ENCODE measurements around the gene SHISAL2A. TPM values are rescaled to one million over a fixed set of nuclear protein-coding genes. Genes with fewer than 3 reads are reported as not detected.

Gene SHISAL2A
- total RNA-seq, 1 donor from 2014 or later: 0.65 TPM

DNA sequence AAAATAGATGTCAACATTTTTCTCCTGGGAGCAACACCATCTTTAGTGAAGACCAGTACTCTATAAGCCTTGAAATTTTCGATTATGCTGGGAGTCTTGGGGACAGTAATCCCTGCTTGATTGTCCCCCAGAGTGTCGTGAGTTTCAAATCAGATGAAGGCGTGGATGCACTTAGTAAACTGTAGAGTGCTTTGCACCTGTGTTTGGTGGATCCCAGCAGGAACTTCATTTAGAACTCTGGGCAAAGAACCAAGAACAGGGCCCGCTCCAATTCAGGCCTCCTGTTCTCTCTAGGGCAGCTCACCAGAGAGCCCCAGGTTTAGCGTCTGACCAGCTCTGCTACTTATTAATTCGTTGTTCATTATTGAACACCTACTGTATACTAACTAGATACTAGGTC is 29.3 kb upstream of the SHISAL2A start:
- Mint-ChIP-seq H3K4me1 (peaks cover 30% of the 10 kb centered on the region), H3K4me3 (peak overlapping the region; percentile 86), H3K9me3 (peaks cover 3% of the 10 kb centered on the region), H3K27me3 (ENCODE audit: low read depth) (no peaks in the 10 kb centered on the region), H3K27ac (ENCODE audit: unreplicated experiment) (no peak overlapping the region), H3K36me3 (ENCODE audit: low read depth) (peaks cover 10% of the 10 kb centered on the region)
- no peak for DNase-seq (ENCODE audit: low read depth, low spot score)
- TF ChIP-seq, protein P1, sequence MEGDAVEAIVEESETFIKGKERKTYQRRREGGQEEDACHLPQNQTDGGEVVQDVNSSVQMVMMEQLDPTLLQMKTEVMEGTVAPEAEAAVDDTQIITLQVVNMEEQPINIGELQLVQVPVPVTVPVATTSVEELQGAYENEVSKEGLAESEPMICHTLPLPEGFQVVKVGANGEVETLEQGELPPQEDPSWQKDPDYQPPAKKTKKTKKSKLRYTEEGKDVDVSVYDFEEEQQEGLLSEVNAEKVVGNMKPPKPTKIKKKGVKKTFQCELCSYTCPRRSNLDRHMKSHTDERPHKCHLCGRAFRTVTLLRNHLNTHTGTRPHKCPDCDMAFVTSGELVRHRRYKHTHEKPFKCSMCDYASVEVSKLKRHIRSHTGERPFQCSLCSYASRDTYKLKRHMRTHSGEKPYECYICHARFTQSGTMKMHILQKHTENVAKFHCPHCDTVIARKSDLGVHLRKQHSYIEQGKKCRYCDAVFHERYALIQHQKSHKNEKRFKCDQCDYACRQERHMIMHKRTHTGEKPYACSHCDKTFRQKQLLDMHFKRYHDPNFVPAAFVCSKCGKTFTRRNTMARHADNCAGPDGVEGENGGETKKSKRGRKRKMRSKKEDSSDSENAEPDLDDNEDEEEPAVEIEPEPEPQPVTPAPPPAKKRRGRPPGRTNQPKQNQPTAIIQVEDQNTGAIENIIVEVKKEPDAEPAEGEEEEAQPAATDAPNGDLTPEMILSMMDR (conservative IDR thresholded peaks at IDR 0.05): no peak

DNA sequence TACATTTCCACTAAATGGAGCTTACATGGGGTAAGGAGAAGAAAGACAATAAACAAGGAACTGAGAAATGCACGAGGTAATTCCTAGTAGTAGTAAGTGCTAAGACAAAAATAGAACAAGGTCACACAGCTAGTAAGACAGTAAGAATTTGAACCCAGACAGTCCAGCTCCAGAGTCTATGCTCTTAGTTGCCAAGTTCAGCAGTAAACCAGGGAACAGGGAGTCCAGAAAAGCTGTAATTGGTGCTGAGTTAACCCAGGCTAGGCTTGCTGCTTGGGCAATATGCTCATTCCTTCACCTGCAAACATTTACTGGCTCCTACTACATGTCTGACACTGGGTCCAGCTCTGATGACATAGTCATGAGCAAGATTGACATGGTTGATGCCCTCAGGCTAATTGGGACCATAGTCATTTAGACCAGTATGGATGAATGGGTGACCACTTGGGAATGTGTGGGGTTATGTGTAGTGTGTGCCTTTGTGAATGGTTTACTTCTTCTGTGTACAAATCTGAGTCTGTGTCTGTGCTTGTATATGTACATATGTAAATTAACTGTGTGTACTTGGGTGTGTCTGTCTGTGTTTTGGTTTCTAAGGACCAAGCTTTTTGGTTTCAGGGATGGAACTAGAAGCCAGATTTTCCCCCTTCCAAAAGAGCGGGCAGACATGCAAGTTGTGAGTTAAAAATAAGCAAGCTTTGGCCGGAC is 28.8 kb upstream of the SHISAL2A start:
- H3K9me3 Mint-ChIP-seq: peaks cover 3% of the 10 kb centered on the region
- TF ChIP-seq, protein P1 (conservative IDR thresholded peaks at IDR 0.05): no peak
- H3K4me3 Mint-ChIP-seq: peak overlapping the region; percentile 2
- H3K27me3 Mint-ChIP-seq (ENCODE audit: low read depth): no peaks in the 10 kb centered on the region
- H3K27ac Mint-ChIP-seq (ENCODE audit: unreplicated experiment): no peak overlapping the region
- peaks cover 10% of the 10 kb centered on the region for H3K36me3 Mint-ChIP-seq (ENCODE audit: low read depth)
- no peak for DNase-seq (ENCODE audit: low read depth, low spot score)
- H3K4me1 Mint-ChIP-seq: peaks cover 30% of the 10 kb centered on the region

DNA sequence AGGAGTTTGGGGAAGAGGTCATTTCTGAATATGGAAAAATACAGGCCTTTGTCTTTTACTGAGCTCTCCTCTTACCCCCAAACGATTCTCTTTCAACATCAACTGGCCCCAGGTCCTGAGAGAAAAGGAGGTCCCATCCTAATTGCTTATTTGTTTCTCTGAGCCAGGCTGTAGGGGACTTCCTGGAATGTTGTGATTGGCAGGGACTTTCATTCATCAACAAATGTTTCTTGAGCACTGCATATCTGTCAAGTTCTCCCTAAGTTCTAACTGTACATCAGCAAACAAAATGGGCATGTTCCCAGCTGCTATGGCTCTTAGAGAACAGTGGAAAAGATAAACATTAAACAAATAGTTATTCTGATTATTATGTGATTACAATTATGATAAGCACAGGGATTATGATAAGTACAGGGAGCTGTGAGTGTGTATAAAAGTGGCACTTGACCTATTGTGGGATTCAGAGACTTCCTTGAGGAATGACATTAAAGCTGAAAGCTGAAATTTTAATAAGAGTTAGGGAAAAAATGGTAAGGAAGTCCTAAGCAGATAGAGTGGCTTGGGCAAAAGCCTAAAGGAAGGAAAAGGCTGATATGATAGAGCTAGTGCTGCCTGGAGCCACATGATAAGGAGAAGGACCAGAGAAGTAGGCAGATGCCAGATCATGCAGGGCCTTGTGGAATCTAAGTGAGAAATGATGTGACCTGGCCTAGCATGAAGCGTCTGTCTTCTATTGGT is 19.2 kb upstream of the SHISAL2A start:
- DNase-seq (ENCODE audit: low read depth, low spot score): no peak
- no peaks in the 10 kb centered on the region for H3K9me3 Mint-ChIP-seq
- TF ChIP-seq, protein P1 (conservative IDR thresholded peaks at IDR 0.05): no peak
- H3K4me3 Mint-ChIP-seq: no peak overlapping the region
- no peaks in the 10 kb centered on the region for H3K4me1 Mint-ChIP-seq
- H3K27me3 Mint-ChIP-seq (ENCODE audit: low read depth): no peaks in the 10 kb centered on the region
- no peaks in the 10 kb centered on the region for H3K36me3 Mint-ChIP-seq (ENCODE audit: low read depth)
- H3K27ac Mint-ChIP-seq (ENCODE audit: unreplicated experiment): no peak overlapping the region

DNA sequence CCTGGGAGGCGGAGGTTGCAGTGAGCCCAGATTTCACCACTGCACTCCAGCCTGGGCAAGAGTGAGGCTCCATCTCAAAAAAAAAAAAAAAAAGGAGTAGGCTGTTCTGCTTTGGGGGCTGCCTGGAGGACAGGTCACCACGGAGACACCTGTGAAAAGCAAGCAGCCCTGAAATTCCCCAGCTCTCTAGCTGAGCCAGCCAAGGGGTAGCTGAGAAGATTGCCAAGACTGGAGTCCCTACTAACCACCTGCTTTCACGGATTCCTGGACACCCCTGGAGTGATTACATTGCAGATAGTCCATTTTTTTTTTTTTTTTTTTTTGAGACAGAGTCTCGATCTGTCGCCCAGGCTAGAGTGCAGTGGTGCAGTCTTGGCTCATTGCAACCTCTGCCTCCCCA is 18.3 kb upstream of the SHISAL2A start:
- Mint-ChIP-seq H3K27ac (ENCODE audit: unreplicated experiment) (no peak overlapping the region), H3K9me3 (no peaks in the 10 kb centered on the region), H3K4me3 (no peak overlapping the region), H3K4me1 (no peaks in the 10 kb centered on the region), H3K27me3 (ENCODE audit: low read depth) (no peaks in the 10 kb centered on the region), H3K36me3 (ENCODE audit: low read depth) (no peaks in the 10 kb centered on the region)
- DNase-seq (ENCODE audit: low read depth, low spot score): no peak
- TF ChIP-seq, protein P1 (conservative IDR thresholded peaks at IDR 0.05): no peak

GRCh38 chr1:52615489-52616042 is 17.4 kb upstream of the SHISAL2A start:
- H3K36me3 Mint-ChIP-seq (ENCODE audit: low read depth): peaks cover 2% of the 10 kb centered on the region
- no peak overlapping the region for H3K4me3 Mint-ChIP-seq
- H3K27ac Mint-ChIP-seq (ENCODE audit: unreplicated experiment): no peak overlapping the region
- TF ChIP-seq, protein P1 (conservative IDR thresholded peaks at IDR 0.05): no peak
- no peaks in the 10 kb centered on the region for H3K27me3 Mint-ChIP-seq (ENCODE audit: low read depth)
- H3K9me3 Mint-ChIP-seq: peaks cover 1% of the 10 kb centered on the region
- no peak for DNase-seq (ENCODE audit: low read depth, low spot score)
- no peaks in the 10 kb centered on the region for H3K4me1 Mint-ChIP-seq

Data from neural crest cell (in vitro differentiated cells).